AG09309 (cell line): ENCODE measurements around the gene KPNA6.
"Not testable (repeated sequence)": the region's sequence is repeated elsewhere in the genome, so short reads cannot be mapped to it uniquely, and the experiment has no call there.

Source experiments
- DNase-seq: peaks from one replicate; pipeline ENCODE4 v3.0.0-alpha.2; 2010; ENCODE audit warnings: low read depth
- H3K4me3 ChIP-seq: 2 replicates; pipeline ENCODE4 v1.5.1; 2011; ENCODE audit warnings: mild to moderate bottlenecking, low read depth, low read length, moderate library complexity; ENCODE audit not compliant: control insufficient read depth
- CTCF ChIP-seq: IDR thresholded peaks from 2 replicates; pipeline ENCODE4 v1.5.1; 2011; ENCODE audit warnings: mild to moderate bottlenecking, low read depth, low read length, inconsistent platforms; ENCODE audit not compliant: insufficient read depth, control insufficient read depth; ENCODE audit errors: missing control alignments

The KPNA6 gene

DNA sequence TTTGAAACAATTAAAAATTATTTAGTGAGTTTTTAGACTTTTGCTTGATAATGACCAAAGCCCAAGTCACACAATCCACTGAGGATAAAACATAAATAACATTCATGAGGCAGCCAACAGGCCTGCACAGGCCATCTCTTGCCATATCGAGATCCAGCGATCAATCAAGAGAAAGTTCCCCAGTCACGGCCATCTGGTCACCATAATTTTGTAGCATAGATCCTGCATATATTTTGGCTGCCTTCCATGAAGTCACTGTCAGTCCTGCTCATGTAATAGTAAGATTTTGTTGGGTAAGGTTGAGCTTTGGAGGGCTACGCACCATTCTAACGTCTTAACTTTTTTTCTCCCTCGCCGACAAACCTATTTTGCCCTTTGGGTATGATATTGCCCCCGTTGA is 17.5 kb downstream of the KPNA6 start:
- TF ChIP-seq CTCF, result no peak
- DNase-seq, result no peak
- no peak overlapping the region for H3K4me3 ChIP-seq

DNA sequence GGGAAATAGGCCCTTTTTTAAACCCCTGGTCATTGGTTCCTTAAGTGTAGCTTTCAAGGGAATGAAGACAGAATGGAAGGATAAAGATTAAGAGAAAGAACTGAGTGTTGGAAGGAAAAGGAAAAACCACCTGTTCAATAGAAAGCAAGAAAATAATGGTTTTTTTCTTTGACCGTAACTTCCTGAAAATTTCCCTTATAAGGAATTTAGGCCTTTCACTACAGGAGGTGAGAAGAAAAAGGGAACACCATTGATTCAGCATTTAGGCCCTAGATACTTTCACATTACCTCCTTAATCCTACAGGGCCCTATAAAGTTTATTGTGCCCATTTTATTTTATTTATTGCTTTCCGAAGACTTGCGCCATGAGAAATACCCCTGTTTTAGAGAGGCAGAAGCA is 18.9 kb downstream of the KPNA6 start:
- no peak overlapping the region for H3K4me3 ChIP-seq
- no peak for DNase-seq
- TF ChIP-seq CTCF, result no peak

- no peak for TF ChIP-seq CTCF
- H3K4me3 ChIP-seq, result no peak overlapping the region
- no peak for DNase-seq
Measured at GRCh38 chr1:32127409-32128198, 19.7 kb downstream of the KPNA6 start.

DNA sequence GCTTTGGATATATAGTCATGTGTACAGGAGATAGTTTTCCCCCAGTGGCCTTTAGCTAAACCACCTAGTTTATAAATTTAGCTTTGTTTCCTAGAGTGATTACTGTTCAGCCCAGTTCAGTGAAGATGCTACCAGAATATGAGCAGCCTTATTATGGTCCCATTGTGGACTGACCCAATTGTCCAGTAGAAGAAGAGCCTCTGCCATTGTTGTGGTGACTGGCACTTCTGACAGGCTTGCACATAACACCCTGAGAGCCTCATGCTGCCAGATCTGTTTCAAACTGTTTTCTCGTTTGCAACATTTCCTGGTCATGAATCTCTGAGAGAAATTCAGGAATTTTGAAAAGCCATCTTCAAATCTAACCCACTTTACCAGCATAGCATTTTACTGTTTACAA is 20.6 kb downstream of the KPNA6 start:
- DNase-seq, result no peak
- no peak for TF ChIP-seq CTCF
- H3K4me3 ChIP-seq, result no peak overlapping the region

DNA sequence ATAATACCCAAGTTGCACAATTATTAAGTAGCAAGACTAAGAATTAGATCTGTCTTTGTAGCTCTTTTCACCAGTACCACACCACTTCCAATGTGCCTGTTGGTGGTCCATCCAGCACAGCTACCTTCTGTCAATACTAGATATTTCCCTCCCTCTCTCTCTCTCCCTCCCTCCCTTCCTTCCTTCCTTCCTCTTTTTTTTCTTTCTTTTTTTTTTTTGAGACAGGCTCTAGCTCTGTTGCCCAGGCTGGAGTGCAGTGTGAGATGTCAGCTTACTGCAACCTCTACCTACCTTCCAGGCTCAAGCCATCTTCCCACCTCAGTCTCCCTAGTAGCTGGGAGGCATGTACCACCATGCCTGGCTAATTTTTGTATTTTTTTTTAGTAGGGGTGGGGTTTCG is 21.1 kb downstream of the KPNA6 start:
- no peak overlapping the region for H3K4me3 ChIP-seq
- no peak for TF ChIP-seq CTCF
- no peak for DNase-seq

- not testable (repeated sequence) for H3K4me3 ChIP-seq, DNase-seq
Measured at GRCh38 chr1:32133950-32134280, 26.1 kb downstream of the KPNA6 start.

DNA sequence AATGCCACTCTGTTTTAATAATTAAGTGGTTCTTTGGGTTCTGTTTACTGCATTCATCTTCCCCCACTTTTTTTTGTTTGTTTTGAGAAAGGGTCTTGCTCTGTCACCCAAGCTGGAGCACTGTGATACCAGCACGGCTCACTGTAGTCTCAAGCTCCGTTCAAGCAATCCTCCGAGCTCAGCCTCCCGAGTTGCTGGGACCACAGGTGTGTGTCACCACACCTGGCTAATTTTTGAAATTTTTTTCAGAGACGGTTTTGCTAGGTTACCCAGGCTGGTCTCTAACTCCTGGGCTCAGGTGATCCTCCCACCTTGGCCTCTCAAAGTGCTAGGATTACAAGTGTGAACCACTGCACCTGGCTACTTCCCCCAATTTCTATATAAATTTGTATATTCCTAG is 29.3 kb downstream of the KPNA6 start:
- TF ChIP-seq CTCF, result no peak
- no peak overlapping the region for H3K4me3 ChIP-seq
- no peak for DNase-seq
